ENCODE data around the gene PPHLN1.
"Not testable (repeated sequence)": the region's sequence is repeated elsewhere in the genome, so short reads cannot be mapped to it uniquely, and the experiment has no call there.

Gene PPHLN1

GRCh38 chr12:42323856-42324255, 2.1 kb upstream of the PPHLN1 start:
- TF ChIP-seq SUZ12 (IDR thresholded peaks at IDR 0.05) (no peak), ARNT (IDR thresholded peaks at IDR 0.05) (no peak), SP1 (IDR thresholded peaks at IDR 0.05) (no peak), CTBP1 (IDR thresholded peaks at IDR 0.05; ENCODE audit: borderline replicate concordance) (no peak), NFRKB (IDR thresholded peaks at IDR 0.05) (no peak), FOXA1 (IDR thresholded peaks at IDR 0.05) (no peak), TARDBP (IDR thresholded peaks at IDR 0.05) (no peak), ZNF384 (IDR thresholded peaks at IDR 0.05) (no peak), L3MBTL2 (conservative IDR thresholded peaks at IDR 0.05) (no peak), PKNOX1 (IDR thresholded peaks at IDR 0.05) (no peak), LEF1 (IDR thresholded peaks at IDR 0.05; ENCODE audit: borderline replicate concordance) (no peak), BHLHE40 (IDR thresholded peaks at IDR 0.05; ENCODE audit: borderline replicate concordance) (no peak), FOXM1 (IDR thresholded peaks at IDR 0.05; ENCODE audit: borderline replicate concordance) (no peak), HDGF (IDR thresholded peaks at IDR 0.05; ENCODE audit: borderline replicate concordance) (no peak)
- ChIA-PET POLR2A (no interaction called here), CTCF (no interaction called here)
- no peak for DNase-seq (ENCODE audit: extremely low spot score)

GRCh38 chr12:42325326-42325652, 678 bp upstream of the PPHLN1 start:
- ChIA-PET CTCF (no interaction called here), POLR2A (no interaction called here)
- TF ChIP-seq SUZ12 (IDR thresholded peaks at IDR 0.05) (no peak), FOXK2 (IDR thresholded peaks at IDR 0.05) (no peak)
- no peak for DNase-seq (ENCODE audit: extremely low spot score)

- DNase-seq (ENCODE audit: extremely low spot score): peak; percentile 20
- TF ChIP-seq BHLHE40 (IDR thresholded peaks at IDR 0.05; ENCODE audit: borderline replicate concordance): no peak
- TF ChIP-seq FOXM1 (IDR thresholded peaks at IDR 0.05; ENCODE audit: borderline replicate concordance): no peak
- no peak for TF ChIP-seq ELF4 (IDR thresholded peaks at IDR 0.05)
- TF ChIP-seq ARNT (IDR thresholded peaks at IDR 0.05): no peak
- no peak for TF ChIP-seq ZNF384 (IDR thresholded peaks at IDR 0.05)
- no peak for TF ChIP-seq SP1 (IDR thresholded peaks at IDR 0.05)
- TF ChIP-seq NFRKB (IDR thresholded peaks at IDR 0.05): no peak
- no peak for TF ChIP-seq TARDBP (IDR thresholded peaks at IDR 0.05)
- no peak for TF ChIP-seq FOXK2 (IDR thresholded peaks at IDR 0.05)
- no peak for TF ChIP-seq SUZ12 (IDR thresholded peaks at IDR 0.05)
- TF ChIP-seq FOXA1 (IDR thresholded peaks at IDR 0.05): no peak
- no peak for TF ChIP-seq PKNOX1 (IDR thresholded peaks at IDR 0.05)
- ChIA-PET POLR2A (interaction anchor here (0.9 kb wide), 1 partner anchor 184 kb away, joined by 3 read pairs; no protein-coding TSS in a partner anchor), CTCF (no interaction called here)
Measured at GRCh38 chr12:42326541-42327226, 717 bp downstream of the PPHLN1 start.

- DNase-seq (ENCODE audit: extremely low spot score): no peak
- CTCF ChIA-PET: no interaction called here
- POLR2A ChIA-PET: no interaction called here
Measured at GRCh38 chr12:42327227-42327590, 1.2 kb downstream of the PPHLN1 start.

GRCh38 chr12:42330097-42330496, 4.1 kb downstream of the PPHLN1 start:
- CTCF ChIA-PET; POLR2A ChIA-PET; DNase-seq (ENCODE audit: extremely low spot score): not testable (repeated sequence)

More at GRCh38 chr12:42327227-42327590, 1.2 kb downstream of the PPHLN1 start:
- TF ChIP-seq LEF1 (IDR thresholded peaks at IDR 0.05; ENCODE audit: borderline replicate concordance): no peak
- no peak for TF ChIP-seq NFRKB (IDR thresholded peaks at IDR 0.05)
- no peak for TF ChIP-seq HDGF (IDR thresholded peaks at IDR 0.05; ENCODE audit: borderline replicate concordance)
- no peak for TF ChIP-seq ARNT (IDR thresholded peaks at IDR 0.05)
- TF ChIP-seq FOXM1 (IDR thresholded peaks at IDR 0.05; ENCODE audit: borderline replicate concordance): no peak
- no peak for TF ChIP-seq SP1 (IDR thresholded peaks at IDR 0.05)
- no peak for TF ChIP-seq ZNF384 (IDR thresholded peaks at IDR 0.05)
- TF ChIP-seq ELF4 (IDR thresholded peaks at IDR 0.05): no peak
- TF ChIP-seq BHLHE40 (IDR thresholded peaks at IDR 0.05; ENCODE audit: borderline replicate concordance): no peak
- TF ChIP-seq TARDBP (IDR thresholded peaks at IDR 0.05): no peak
- TF ChIP-seq PKNOX1 (IDR thresholded peaks at IDR 0.05): no peak
- no peak for TF ChIP-seq L3MBTL2 (conservative IDR thresholded peaks at IDR 0.05)
- no peak for TF ChIP-seq SUZ12 (IDR thresholded peaks at IDR 0.05)
- no peak for TF ChIP-seq FOXK2 (IDR thresholded peaks at IDR 0.05)
- TF ChIP-seq CTBP1 (IDR thresholded peaks at IDR 0.05; ENCODE audit: borderline replicate concordance): no peak
- TF ChIP-seq FOXA1 (IDR thresholded peaks at IDR 0.05): no peak

- TF ChIP-seq ELF4 (IDR thresholded peaks at IDR 0.05): no peak
- TF ChIP-seq TARDBP (IDR thresholded peaks at IDR 0.05): no peak
- no peak for TF ChIP-seq ARNT (IDR thresholded peaks at IDR 0.05)
- no peak for TF ChIP-seq HDGF (IDR thresholded peaks at IDR 0.05; ENCODE audit: borderline replicate concordance)
- no peak for TF ChIP-seq SP1 (IDR thresholded peaks at IDR 0.05)
- no peak for TF ChIP-seq ZNF384 (IDR thresholded peaks at IDR 0.05)
- no peak for TF ChIP-seq FOXK2 (IDR thresholded peaks at IDR 0.05)
- no peak for TF ChIP-seq SUZ12 (IDR thresholded peaks at IDR 0.05)
- TF ChIP-seq LEF1 (IDR thresholded peaks at IDR 0.05; ENCODE audit: borderline replicate concordance): no peak
- no peak for TF ChIP-seq NFRKB (IDR thresholded peaks at IDR 0.05)
- TF ChIP-seq PKNOX1 (IDR thresholded peaks at IDR 0.05): no peak
- TF ChIP-seq FOXA1 (IDR thresholded peaks at IDR 0.05): no peak
- no peak for TF ChIP-seq FOXM1 (IDR thresholded peaks at IDR 0.05; ENCODE audit: borderline replicate concordance)
- no peak for TF ChIP-seq BHLHE40 (IDR thresholded peaks at IDR 0.05; ENCODE audit: borderline replicate concordance)
- no peak for TF ChIP-seq L3MBTL2 (conservative IDR thresholded peaks at IDR 0.05)
- TF ChIP-seq CTBP1 (IDR thresholded peaks at IDR 0.05; ENCODE audit: borderline replicate concordance): no peak
- peak; percentile 34 for DNase-seq (ENCODE audit: extremely low spot score)
- POLR2A ChIA-PET: no interaction called here
- CTCF ChIA-PET: interaction anchor here (0.6 to 0.9 kb wide), 3 partner anchors 39 to 206 kb away, joined by 3 to 4 read pairs (median 3); no protein-coding TSS in a partner anchor
Measured at GRCh38 chr12:42332301-42333285, 6.6 kb downstream of the PPHLN1 start.
